ENCODE data around the gene LRRC46.

The LRRC46 gene

GRCh38 chr17:47797797-47798196, 33.7 kb upstream of the LRRC46 start:
- ATAC-seq: no peak
- TF ChIP-seq ISL1 (CRISPR knock-in tag; IDR thresholded peaks at IDR 0.05) (no peak), ZFP30 (CRISPR knock-in tag; IDR thresholded peaks at IDR 0.05) (no peak), OSR1 (CRISPR knock-in tag; IDR thresholded peaks at IDR 0.05) (no peak), PPARA (CRISPR knock-in tag; IDR thresholded peaks at IDR 0.05; ENCODE audit: borderline replicate concordance) (no peak), BACH2 (CRISPR knock-in tag; IDR thresholded peaks at IDR 0.05; ENCODE audit: borderline replicate concordance) (no peak), RARB (CRISPR knock-in tag; IDR thresholded peaks at IDR 0.05) (no peak), TOX (CRISPR knock-in tag; IDR thresholded peaks at IDR 0.05; ENCODE audit: borderline replicate concordance) (no peak), ZNF70 (CRISPR knock-in tag; IDR thresholded peaks at IDR 0.05) (no peak), ZNF565 (CRISPR knock-in tag; conservative IDR thresholded peaks at IDR 0.05; ENCODE audit: low read depth) (no peak), ZC3H10 (CRISPR knock-in tag; IDR thresholded peaks at IDR 0.05) (no peak), CSDC2 (CRISPR knock-in tag; IDR thresholded peaks at IDR 0.05) (no peak), CSRNP3 (CRISPR knock-in tag; IDR thresholded peaks at IDR 0.05) (no peak), GLIS3 (CRISPR knock-in tag; IDR thresholded peaks at IDR 0.05) (no peak), PATZ1 (CRISPR knock-in tag; IDR thresholded peaks at IDR 0.05; ENCODE audit: borderline replicate concordance) (no peak), CREB5 (CRISPR knock-in tag; IDR thresholded peaks at IDR 0.05; ENCODE audit: low read depth) (no peak), TSHZ2 (CRISPR knock-in tag; IDR thresholded peaks at IDR 0.05) (no peak), ZFP3 (CRISPR knock-in tag; IDR thresholded peaks at IDR 0.05) (no peak), ESRRG (CRISPR knock-in tag; IDR thresholded peaks at IDR 0.05) (no peak), TCF4 (CRISPR knock-in tag; IDR thresholded peaks at IDR 0.05; ENCODE audit: borderline replicate concordance) (no peak)

- no peak for ATAC-seq
- TF ChIP-seq GLIS3 (CRISPR knock-in tag; IDR thresholded peaks at IDR 0.05) (no peak), BACH2 (CRISPR knock-in tag; IDR thresholded peaks at IDR 0.05; ENCODE audit: borderline replicate concordance) (no peak)
These were observed 30.8 kb upstream of the LRRC46 start for GRCh38 chr17:47800686-47801085.

- no peak for ATAC-seq
- TF ChIP-seq PPARA (CRISPR knock-in tag; IDR thresholded peaks at IDR 0.05; ENCODE audit: borderline replicate concordance) (no peak), POU6F1 (CRISPR knock-in tag; IDR thresholded peaks at IDR 0.05; ENCODE audit: borderline replicate concordance, low read depth) (no peak)
These were observed 30.2 kb upstream of the LRRC46 start for GRCh38 chr17:47801176-47801765.

- no peak for TF ChIP-seq OSR1 (CRISPR knock-in tag; IDR thresholded peaks at IDR 0.05)
- no peak for TF ChIP-seq CSRNP3 (CRISPR knock-in tag; IDR thresholded peaks at IDR 0.05)
- no peak for TF ChIP-seq GLIS3 (CRISPR knock-in tag; IDR thresholded peaks at IDR 0.05)
- no peak for TF ChIP-seq TSHZ2 (CRISPR knock-in tag; IDR thresholded peaks at IDR 0.05)
- no peak for TF ChIP-seq ESRRG (CRISPR knock-in tag; IDR thresholded peaks at IDR 0.05)
- no peak for TF ChIP-seq RARB (CRISPR knock-in tag; IDR thresholded peaks at IDR 0.05)
- no peak for ATAC-seq
These were observed 29.6 kb upstream of the LRRC46 start for GRCh38 chr17:47801906-47802305.
